GM12874 (cell line): ENCODE measurements around the gene ERCC6L.
A peak's percentile ranks its signal among the peaks of the same experiment; 100 is the strongest.

Source experiments
- TF ChIP-seq, protein P1 (sequence below): IDR thresholded peaks from 2 replicates; pipeline ENCODE4 v1.5.1; 2011; ENCODE audit warnings: low read depth, mild to moderate bottlenecking, control low read depth, low read length, moderate library complexity; ENCODE audit not compliant: insufficient read depth

Gene ERCC6L

DNA sequence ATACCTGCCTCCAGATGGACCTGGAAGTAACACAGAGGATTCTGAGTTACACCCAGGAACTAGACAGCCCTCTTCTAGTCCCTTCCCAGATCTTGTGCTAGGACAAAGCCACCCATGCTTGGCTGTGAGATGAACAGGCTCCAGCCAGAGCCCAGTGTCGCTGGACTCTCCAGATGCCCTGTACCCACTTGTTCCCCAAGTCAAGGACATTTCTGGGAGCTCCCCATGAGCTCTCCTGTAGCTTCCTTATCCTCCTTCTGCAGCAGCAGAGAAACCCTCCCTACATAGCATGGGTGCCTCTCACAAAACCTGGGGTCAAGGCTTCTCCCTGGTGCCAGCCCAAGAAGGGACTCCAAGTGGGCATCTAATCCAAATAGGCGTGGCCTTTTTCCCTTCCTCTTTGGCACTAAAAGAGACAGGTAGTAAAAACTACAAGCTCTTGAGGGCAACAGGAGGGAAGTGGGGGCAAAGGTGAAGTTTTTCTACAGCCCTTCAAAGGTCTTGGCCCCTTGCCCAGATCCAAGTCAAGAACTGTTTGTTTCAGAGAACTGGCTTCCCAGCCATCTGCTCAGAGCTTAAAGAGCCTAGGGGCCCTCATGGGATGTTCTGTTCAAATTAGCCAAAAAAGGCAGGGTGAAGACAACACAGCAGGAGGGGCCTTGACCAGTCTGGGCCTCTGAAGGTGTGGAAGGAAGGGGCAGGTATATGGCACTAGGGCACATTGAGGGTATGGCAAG, 8.5 kb upstream of the ERCC6L start:
- TF ChIP-seq, protein P1, sequence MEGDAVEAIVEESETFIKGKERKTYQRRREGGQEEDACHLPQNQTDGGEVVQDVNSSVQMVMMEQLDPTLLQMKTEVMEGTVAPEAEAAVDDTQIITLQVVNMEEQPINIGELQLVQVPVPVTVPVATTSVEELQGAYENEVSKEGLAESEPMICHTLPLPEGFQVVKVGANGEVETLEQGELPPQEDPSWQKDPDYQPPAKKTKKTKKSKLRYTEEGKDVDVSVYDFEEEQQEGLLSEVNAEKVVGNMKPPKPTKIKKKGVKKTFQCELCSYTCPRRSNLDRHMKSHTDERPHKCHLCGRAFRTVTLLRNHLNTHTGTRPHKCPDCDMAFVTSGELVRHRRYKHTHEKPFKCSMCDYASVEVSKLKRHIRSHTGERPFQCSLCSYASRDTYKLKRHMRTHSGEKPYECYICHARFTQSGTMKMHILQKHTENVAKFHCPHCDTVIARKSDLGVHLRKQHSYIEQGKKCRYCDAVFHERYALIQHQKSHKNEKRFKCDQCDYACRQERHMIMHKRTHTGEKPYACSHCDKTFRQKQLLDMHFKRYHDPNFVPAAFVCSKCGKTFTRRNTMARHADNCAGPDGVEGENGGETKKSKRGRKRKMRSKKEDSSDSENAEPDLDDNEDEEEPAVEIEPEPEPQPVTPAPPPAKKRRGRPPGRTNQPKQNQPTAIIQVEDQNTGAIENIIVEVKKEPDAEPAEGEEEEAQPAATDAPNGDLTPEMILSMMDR = no peak

DNA sequence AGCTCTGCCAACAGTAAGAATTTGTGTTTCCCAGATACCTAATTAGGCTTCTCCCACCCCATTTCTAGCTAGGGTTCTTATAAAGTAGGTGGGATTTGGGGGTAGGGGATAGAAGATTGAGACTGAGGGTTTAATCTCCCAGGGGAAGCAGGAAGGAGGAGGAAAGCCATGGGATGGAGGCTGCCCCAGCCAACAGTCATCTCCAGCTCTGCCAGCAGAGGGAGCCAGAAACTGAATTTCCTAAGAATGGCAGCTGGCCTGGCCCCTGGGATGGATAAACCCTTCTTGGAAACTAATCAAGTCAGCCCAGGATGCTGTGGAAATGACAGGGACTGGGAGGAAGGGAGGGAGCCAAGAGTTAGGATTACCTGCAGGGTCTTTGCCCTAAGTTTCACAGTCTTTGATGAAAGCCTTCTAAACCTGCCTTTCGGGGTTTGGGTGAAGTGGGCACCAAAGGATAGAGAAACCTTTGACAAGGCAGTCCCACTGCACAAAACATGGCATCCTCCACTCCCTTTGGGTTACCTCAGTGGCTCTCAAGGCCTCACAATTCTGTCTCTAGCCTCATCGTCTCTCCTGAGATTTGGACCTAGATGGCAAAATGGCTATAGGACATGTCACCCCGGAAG, 6.7 kb upstream of the ERCC6L start:
- TF ChIP-seq, protein P1 = peak; percentile 58; the same call in 1 of the 2 replicates

DNA sequence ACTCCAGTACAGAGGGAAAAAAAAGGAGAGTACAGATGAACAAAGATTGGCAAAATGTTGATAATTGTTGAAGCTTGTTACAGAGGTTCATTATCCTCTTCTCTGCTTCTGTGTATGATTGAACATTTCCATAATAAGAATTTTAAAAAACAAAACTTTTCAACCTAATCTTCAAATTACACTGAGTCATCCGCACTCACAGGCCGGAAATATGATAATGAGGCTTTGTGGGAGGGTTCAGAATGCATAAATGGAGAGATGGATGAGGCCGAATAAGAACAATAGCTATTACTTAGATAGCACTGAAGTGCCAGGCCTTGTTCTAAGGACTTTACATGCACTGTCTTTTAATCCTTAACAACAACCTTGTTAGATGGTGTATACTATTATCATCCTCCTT, 4.6 kb upstream of the ERCC6L start:
- TF ChIP-seq, protein P1 = no peak

DNA sequence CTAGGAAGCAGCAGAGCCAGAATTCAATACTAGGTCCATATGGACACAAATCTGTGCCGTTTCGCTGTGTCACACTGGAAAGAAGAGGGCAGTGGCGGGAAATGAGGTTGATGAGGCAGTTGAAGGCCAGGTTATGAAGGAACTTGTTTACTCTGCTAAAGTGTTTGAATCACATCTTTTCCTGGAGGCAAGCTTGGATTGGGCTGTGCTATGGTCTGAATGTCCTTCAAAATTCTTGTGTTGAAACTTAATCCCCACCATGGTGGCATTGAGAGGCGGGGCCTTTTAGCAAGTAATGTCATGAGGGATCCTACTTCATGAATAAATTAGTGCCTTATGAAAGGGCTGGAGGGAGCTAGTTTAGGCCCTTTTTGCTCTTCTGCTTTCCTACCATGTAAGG, 2.1 kb upstream of the ERCC6L start:
- TF ChIP-seq, protein P1 = no peak

DNA sequence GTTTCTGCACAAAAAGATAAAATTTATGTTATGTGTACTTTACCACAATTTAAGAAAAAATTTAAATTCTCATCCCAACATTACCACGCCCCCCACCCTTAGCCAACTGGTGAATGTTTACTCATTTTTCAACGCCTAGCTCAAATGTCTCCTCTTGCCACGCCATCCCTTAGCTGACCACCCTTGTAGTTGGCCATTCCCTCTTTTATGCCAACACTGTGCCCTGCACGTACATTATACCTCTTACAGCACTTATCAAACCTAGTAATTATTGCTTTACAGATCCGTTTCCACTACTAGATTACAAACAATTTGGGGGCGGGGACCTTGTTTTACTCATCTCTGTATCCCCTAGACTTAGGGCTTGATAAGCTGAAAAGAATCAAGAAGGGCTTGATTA, 644 bp downstream of the ERCC6L start:
- TF ChIP-seq, protein P1 = no peak

DNA sequence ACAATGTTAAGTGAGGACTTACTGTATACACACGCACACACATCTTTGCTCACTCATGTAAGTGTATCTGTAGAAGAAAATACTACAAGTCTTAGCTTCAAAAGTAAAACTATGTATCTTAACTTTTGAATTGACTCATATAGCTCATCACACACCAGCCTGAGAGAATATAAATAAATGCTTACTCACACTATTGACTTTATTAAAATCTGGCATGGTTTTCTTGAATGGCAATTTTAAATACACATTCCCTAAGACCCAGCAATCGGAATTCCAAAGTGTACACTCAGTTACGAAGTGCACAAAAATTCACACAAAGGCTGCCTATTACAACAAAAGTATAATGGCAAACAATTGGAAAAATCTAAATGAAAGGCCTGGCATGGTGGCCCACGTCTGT, 2.0 kb downstream of the ERCC6L start:
- TF ChIP-seq, protein P1 = no peak

DNA sequence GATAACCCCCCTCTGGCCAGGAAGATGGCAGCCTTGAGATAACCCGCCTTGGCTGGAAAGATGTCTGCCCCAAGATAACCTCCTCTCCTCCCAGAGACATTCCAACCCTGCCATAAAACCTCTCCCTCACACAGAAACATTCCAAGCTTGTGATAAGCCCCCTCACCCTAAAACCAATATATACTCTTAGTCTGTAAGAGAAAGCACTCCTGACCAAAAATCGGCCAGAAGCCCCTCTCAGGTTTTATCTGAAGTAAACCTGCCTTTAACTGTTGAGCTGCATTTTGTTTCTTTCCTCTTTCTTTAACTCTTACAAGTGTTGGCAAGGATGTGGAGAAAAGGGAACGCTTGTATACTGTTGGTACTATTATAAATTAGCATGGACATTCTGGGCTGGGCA, 8.5 kb downstream of the ERCC6L start:
- TF ChIP-seq, protein P1 = no peak
